C4-2B (cell line): Measurements from ENCODE around the gene PLD2.

Experiments
- H3K27ac ChIP-seq: fragments of 450-650 bp; 2 replicates; pipeline ENCODE4 v1.5.1; 2017
- CTCF ChIP-seq: fragments of 450-650 bp; conservative IDR thresholded peaks from 2 replicates; pipeline ENCODE4 v1.5.1; 2017; ENCODE audit warnings: mild to moderate bottlenecking
- ZFX ChIP-seq: fragments of 450-650 bp; IDR thresholded peaks from 2 replicates; pipeline ENCODE4 v1.6.1; 2017

PLD2 gene

GRCh38 chr17:4771519-4772234 is 35.3 kb upstream of the PLD2 start, which contains the start of gene TM4SF5:
Gene TM4SF5 (plus strand): TSS chr17:4771886. CDS start chr17:4771923, 37 bp downstream.
- H3K27ac ChIP-seq, result no peak within 1 kb of the TSS
- TF ChIP-seq ZFX, result no peak
- TF ChIP-seq CTCF, result no peak

GRCh38 chr17:4772235-4772613 is 34.7 kb upstream of the PLD2 start:
- TF ChIP-seq ZFX (no peak), CTCF (no peak)
- H3K27ac ChIP-seq, result no peak overlapping the region

GRCh38 chr17:4777969-4778760 is 28.8 kb upstream of the PLD2 start:
- H3K27ac ChIP-seq, result no peak overlapping the region
- TF ChIP-seq ZFX (no peak), CTCF (no peak)

- no peak for TF ChIP-seq CTCF
- TF ChIP-seq ZFX, result no peak
Measured at GRCh38 chr17:4780325-4780955, 26.5 kb upstream of the PLD2 start.

GRCh38 chr17:4782652-4783051 is 24.3 kb upstream of the PLD2 start:
- no peak overlapping the region for H3K27ac ChIP-seq
- TF ChIP-seq CTCF (no peak), ZFX (no peak)

More at GRCh38 chr17:4780325-4780955, 26.5 kb upstream of the PLD2 start:
- H3K27ac ChIP-seq, result no peak overlapping the region

- no peak overlapping the region for H3K27ac ChIP-seq
Measured at GRCh38 chr17:4785311-4786105, 21.4 kb upstream of the PLD2 start.

More at GRCh38 chr17:4785311-4786105, 21.4 kb upstream of the PLD2 start:
- TF ChIP-seq ZFX (no peak), CTCF (no peak)
